ENCODE data around the gene XYLT1.

XYLT1 gene

DNA sequence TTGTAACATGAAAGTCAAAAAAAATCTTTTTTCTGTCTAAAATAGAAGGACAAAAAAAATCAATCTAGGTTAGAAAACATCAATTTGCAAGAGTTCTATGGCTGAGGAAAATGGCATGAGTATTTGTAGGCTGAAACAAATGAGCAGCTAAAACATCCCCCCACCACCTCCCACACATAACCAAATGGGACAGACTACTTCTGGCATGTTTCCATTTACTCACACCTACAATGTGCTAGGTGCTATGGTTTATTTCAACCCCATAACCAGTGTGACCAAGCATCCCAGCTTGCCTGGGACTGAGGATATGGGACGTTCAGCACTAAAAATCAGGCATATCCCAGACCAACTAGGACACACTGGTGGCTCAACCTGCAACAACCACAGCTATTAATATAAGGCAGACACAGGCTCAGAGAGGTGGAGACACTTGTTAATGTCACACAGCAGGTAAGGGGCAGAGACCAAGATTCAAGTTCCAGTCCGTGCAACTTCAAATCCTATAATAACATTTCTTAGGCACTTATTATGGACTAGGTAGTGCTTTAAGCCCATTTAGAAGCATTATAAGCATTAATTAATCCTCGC lies 96.0 kb downstream of the XYLT1 start:
- no peak for DNase-seq

DNA sequence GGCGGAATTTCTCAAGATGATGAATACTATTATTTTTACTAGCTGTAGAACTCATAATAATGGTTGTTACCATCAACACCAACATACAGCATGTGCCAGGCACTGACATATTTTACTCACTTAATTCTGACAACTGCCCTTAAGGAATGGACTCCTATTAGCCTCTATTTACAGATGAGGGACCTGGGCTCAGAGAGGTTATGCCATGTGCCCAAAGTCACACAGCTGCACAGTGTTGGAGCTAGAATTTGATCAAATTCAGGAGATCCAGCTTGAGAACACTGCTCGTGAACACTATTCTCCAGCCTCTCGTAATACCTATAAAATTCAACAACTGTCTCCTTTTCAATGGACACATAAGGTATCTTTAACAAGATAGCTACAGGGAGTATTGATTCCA lies 97.2 kb downstream of the XYLT1 start:
- no peak for DNase-seq

DNA sequence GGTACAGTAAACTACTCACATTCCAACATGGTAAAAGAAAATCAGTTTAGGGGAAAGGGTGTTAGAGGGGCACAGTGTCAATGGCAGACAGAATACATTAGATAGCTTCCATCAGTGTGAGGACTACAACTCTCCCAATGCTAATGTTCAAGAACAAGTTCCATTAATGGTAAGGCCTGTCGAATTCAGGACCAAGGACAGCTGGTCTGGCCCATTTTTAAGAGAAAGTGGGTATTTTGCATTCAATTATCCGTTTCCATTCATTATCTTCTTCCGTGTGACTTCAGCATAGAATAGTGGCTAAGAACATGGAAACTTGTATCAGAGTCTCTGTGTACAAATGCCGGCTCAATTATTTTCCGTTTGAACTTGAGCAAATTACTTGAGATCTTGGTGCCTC lies 98.4 kb downstream of the XYLT1 start:
- DNase-seq: no peak

DNA sequence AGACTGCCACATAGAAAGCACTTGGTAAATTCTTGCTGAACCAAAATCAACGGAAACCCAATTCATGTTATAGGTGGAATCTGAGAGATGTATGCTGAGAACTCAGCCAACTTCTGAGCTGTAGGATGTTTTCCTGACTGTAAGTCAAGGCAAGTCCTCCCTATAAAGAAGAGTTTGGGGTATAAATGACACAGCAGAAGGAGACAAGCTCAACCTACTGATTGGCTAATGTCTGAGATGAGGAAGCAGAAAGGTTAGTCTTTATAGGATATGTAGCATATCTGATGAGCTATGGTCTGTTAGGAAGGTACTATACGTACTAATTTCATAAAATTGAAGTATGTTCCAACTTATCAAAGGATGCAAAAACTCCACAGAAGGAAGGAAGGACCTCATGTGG lies 99.5 kb downstream of the XYLT1 start:
- no peak for DNase-seq

DNA sequence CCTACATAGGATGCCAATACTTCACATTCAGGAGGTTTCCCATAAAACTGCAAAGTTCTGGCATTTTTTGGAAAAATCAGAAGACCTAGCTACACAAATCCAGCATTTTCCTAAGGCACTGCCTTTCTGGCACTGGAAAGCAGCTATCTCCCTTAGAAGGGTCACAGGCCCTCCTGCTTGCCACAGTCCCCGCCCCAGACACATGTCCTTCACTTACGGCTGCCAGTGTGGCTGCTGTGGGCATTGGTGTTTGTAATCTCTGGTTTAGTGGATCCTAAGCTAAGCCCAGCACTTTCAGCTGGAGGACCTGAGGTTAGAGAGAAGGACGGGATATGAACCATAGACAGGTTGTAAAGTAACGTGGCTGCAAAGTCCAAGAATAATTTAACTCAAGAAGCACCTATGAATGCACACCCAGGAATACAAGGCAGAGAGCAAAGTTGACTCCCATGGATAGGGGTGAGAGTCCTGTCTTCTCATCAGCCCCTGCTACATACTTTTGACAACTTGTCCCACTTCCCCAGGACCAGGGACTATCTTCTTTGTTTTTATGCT lies 100.0 kb downstream of the XYLT1 start:
- DNase-seq: no peak

DNA sequence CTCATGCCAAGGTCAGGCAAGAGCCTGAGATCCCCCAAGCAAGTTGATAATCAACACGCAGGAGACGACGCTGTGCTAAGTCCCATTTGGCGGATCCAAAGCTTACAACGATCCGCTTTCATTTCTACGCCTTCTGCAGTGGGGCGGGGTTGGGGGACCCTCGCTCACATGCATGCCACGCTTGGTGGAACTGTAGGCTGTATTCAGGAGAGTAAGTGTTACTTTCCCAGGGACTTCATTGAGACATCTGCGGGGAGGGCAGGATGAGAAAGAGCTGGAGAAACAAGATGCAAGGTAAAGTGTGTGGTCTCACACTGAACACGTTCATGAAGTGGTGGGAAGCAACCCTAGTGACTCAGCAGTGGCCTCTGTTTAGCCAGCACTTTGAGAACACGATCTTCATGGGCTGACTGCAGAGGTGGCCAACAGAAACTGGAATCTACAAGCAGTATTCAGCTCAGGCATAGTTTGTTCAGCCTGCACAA lies 100.5 kb downstream of the XYLT1 start:
- DNase-seq: peak; percentile 52

DNA sequence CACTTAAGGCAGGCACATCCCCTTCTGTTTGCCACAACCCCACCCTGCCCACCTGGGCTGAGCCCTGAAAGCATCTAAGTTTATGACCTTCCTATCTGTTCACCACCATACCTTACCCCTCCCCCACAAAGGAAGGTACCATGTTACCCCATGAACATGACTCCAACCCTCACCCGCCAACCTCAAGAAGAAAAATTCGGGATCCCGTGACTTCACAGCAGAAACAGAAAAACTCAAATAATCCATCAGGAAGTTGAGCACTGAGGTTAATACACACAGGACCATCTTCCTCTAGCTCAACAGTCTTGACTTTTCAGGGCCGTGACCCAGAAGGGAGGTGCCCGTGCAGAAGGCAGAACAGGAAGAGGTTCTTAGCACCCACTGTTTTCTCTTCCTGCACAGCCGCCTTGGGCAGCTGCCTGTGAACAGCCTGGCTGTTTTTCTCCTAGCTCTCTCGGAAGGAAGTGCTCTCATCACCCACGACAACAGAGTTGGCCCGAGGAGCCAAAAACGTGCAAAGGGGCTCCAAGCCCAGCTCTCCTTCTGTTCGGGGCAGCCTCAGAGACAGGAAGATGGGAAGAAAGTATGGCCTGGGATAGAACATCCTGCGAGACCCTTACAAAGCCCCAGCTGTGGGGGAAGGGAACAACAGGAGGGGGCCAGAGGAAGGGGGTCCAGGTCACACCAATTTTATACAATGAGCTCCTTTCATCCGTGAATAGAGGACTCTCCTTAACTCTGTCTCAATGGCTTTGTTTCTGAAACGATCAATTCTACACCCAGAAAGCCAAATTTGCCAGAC lies 101.1 kb downstream of the XYLT1 start:
- no peak for DNase-seq

DNA sequence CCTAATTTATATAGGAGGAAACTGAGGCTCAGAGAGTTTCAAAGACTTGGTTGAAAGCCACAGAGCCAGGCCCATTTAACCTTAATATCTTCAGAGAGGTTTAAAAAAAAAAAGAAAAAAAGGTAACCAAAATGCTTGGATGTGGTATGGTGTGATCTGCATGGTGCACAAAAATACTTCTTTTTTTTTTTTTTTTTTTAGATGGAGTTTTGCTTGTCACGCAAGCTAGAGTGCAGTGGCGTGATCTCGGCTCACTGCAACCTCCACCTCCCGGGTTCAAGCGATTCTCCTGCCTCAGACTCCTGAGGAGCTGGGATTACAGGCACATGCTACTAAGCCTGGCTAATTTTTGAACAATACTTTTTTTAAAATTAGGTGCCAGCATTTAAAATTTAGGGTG lies 101.8 kb downstream of the XYLT1 start:
- DNase-seq: no peak

DNA sequence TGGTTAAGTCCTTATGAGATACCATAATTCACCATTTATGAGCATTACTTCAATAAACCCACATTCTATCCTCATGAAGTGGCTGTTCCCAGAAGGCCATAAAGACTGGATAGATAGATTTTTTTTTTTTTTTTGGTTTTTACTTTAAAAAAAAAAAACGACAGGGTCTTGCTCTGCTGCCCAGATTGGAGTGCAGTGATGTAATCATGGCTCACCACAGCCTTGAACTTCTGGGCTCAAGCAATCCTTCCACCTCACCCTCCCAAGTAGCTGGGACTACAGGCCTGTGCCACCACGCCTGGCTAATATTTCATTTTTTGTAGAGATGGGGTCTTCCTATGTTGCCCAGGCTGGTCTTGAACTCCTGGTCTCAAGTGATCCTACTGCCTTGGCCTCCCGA lies 102.3 kb downstream of the XYLT1 start:
- peak; percentile 57 for DNase-seq

DNA sequence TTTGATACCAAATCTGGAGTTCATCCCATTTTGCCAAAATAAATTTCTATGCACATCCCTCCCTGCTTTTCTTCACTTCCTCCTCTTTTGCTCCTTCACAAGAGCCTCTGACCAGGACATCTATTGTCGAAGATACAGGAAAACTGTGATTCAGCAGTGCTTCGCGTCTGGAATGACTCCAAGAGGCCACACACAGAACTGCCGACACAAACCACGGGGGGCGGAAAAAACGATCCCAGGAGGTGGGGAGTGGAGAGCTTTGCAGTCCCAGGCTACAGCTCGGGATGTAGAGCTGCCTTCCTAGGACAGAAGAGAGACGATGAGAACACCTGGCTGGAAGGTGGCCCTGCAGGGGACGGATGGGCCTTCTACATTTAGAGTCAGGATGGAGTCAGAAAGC lies 102.8 kb downstream of the XYLT1 start:
- peak; percentile 93 for DNase-seq

DNA sequence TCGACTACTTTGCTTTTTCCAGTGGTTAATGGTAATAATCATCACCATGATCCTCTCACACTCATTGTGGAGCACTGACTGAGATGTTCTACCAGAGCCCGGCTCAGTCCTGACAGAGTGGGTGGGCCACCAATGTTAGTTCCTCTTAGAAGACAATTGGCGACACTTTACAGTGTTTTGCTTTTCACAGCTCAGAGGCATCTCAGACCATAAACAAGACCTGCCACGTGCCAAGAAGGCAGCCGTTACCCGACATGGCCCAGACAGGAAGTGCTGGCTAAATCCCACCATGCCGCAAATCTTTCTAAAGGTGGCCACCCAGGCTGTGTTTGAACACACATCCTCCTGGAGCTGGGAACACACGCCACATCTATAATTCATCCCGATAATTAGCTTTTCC lies 103.7 kb downstream of the XYLT1 start:
- peak; percentile 47 for DNase-seq

DNA sequence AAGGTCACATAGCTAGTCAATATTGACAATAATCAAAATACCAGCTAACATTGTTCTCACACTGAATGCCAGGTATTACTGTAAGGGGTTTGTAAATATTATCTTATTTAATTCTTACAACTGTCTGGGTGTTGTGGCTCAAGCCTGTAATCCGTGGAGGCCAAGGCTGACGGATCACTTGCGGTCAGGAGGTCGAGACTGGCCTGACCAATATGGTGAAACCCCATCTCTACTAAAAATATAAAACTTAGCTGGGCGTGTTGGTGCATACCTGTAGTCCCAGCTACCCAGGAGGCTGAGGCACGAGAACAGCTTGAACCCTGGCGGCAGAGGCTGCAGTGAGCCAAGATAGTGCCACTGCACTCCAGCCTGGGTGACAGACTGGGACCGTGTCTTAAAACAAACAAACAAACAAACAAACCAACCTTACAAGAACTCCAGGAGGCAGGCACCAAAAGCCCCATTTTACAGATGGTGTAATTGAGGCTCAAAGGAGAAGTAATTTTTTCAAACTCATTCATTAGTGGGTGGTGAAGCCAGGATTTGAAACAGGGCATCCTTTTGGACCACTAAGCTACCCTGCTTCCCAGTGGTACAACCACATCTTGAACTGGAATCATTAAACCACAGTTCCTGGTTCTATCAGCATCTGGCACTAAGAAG lies 104.3 kb downstream of the XYLT1 start:
- no peak for DNase-seq

DNA sequence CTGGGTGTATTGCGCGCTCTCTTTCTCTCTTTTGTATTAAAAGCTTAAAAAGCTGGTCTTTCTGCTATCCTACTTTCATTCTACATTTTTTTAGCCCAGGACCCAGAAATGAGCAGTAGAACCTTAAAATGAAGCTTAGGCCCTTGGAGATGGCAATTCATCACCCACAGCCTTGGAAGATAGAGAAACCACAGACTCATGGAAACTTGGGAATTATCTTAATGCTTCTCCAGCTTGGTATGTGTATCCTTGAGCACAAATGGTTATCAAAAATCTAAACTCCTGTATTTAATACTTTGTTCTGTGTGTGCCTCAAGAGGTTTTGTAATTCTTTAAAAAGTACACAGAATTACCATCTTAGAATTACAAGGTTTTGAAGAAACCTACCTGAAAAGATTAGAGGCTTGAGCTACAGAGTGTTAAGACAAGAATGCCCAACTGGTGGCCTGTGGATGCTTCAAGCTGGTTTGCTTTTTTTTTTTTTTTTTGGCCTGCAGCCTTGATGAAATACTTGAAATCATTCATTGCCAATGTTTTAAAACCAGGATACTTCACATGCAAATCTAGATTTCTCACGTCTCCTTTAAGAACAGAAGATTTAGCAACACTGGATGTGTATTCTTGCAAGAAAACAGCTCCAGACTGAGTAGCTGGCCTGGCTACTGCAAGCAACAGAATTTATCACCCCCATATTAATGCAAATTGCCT lies 105.0 kb downstream of the XYLT1 start:
- DNase-seq: peak; percentile 65

DNA sequence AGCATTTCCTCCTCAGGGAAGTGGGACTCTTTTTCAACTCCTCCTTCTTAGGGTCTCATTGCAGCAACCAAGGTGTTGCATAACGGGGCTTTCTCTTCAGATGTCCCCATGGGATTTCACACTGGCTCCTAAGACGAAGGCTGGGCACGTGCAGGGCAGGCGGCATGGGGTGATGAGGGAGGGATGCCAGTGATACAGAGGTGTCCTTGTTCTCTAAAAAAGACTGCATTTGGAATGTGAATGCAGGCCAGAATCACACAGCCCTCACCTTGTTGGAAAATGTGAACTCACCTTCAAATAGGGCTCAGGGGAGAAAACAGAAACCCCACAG lies 105.6 kb downstream of the XYLT1 start:
- DNase-seq: no peak

DNA sequence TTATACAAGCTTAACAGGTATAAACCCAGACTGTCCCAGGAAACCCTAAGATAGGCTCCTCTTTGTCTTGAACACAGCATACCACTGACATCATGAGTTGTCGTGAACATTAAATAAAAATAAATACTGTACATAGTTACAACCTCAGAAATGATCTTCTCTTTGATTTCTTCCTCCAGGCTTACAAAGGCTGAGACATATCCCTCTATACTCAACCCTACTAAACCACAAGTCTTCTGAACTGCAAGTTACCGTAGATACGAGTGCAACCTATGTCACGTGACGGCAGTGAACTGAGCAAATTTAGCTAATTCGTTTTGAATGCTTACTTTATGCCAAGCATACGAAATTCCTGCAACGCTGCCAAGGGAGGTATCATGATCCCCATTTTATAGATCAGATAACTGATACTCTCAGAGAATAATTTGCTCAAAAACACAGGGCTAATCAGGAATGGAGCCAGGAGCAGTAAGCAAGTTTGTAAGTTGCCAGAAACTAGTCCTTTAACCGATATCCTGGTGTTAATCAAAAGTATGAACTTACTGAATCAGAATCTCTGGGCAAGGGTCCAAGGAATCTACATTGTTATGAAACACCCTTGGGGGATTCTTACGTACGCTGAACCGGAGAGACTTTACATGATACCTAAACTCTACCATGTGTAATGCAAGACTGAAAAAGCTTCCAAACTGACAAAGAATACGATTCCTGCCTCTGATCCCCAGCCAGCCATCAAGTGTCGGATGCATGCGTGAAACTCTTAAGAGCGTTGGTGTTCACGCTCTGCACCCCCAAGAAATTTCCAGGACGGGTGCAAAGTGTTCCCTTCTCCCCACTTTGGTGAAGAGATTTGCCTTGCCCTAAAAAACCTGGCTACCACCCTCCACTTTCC lies 106.2 kb downstream of the XYLT1 start:
- DNase-seq: peak; percentile 99

DNA sequence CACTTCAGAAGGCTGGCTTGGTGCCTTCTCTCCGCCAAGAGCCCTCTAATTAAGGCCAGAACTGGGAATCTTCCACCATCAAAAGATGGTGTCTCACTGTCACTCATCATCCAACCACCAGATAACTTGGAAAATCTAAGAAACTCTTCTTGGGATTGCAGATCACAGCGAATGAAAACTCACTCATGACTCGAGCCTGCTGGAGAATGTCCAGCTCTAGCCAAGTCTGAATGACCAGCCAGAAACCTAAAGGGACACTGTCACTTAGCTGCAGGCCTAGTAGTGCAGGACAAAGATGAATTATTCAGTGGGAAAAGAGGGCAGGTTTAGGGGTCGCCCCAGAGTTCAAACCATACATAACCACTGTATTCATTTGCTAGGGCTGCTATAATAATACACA lies 107.8 kb downstream of the XYLT1 start:
- DNase-seq: no peak

DNA sequence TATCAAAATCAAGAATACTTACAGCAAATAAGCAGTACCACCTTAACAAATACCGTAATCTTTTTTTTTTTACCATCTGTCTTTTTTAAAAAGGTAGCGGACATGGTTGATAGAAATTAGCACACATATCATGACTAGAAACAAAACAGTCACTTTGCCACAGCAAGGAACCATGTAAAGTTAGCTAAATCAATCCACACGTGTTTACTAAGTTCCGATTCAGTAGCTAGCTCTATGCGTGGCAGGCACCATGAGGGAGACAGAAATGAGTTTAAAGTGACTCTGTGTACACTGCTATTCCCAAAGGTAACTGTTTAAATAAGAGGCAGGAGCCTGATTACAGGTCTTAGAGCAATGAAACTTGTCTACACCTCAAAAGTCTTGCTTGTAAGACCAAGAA lies 108.6 kb downstream of the XYLT1 start:
- DNase-seq: no peak

DNA sequence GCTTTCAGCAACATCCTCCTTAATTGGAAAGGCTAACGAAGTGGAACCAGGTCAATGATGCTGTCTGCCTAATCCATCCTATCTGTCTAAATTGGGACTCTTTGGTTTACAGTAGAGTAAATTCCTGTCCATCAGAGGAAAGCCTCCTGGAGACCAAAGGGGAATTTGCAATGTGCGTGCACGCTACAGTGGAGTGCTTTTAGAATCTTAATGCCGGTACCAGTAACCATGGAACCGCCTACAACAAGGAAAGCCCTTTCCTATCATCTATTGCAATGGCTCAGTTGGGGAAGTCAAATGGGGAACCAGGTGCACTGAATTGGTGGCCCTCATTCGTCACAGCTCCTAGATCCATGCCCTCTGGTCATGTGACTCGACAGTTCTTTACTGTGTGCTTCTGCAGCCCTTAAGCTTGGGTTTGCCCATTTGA lies 110.1 kb downstream of the XYLT1 start:
- DNase-seq: no peak

DNA sequence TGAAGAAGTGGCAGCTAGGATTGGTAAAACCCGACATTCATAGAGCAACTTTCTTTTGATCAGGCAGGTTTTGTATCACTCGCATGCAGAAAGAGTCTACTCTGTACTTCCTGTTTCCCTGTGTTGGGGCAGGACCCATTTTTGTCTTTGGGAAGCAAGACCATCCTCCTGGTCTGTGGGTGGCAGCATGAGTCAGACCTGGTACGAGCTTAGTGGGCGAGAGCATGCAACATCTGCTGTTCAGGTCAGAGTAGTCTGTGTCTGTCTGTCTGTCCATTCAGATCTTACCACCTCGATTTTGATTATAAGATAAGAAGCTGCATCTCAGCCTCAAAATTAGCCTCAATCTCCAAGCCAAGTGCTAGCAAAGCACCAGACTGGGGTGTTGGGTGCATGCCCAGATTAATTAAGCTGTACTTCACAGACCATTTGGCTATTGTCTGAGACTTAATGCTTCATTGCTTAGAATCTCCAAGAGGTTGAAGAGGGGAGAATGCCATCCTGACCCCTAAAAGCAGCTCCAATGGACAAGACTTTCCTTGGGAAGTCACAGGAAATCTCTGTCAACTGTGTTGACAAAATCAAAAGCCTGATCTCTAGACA lies 110.9 kb downstream of the XYLT1 start:
- DNase-seq: peak; percentile 61

DNA sequence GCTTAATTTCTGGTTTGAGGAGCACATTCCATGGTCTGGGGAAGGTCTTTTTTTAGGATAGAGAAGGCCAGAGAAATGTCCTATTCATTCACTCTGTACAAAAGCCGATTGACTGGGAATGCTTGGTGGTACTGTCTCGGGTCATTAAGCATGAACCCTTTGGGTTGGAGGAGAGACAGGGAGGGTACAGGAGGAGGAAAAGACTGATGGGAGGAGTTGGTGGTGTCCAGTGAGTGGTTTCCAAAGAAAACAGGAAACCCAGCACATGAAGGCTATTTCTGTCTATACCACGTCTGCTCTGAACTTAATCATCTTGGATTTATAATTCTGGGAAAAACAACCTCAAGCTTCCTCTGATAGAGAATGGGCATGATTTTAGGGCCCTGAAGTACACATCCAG lies 111.9 kb downstream of the XYLT1 start:
- peak; percentile 15 for DNase-seq

DNA sequence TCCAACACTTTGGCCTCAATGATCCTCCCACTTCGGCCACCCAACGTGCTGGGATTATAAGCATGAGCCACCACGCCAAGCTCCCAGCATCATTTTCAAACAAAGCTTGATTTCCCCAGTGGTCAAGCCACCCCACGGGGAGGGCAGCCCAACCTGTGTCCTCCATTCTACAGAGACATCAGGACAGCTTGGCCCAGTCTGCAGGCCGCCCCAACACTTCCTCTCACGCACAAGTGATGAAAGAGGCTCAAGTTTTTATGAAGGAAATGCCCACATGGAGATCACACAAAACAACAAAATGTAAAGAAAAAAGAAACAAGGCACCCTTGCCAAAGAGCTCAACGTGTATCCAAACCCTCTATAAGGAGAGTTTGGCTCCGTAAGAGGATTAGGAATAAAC lies 112.4 kb downstream of the XYLT1 start:
- DNase-seq: no peak

All from fibroblast of skin of abdomen (primary cell).